GM10266 (cell line): Measurements from ENCODE around the gene SCGB1D4.
"Not testable (repeated sequence)": the region's sequence is repeated elsewhere in the genome, so short reads cannot be mapped to it uniquely, and the experiment has no call there.

Experiments used
- DNase-seq: peaks from one replicate; pipeline ENCODE4 v3.0.0; 2012; ENCODE audit errors: extremely low spot score
- CTCF ChIP-seq: IDR thresholded peaks from 2 replicates; pipeline ENCODE4 v1.5.1; 2012; ENCODE audit warnings: mild to moderate bottlenecking, low read depth; ENCODE audit not compliant: control insufficient read depth, insufficient read depth; ENCODE audit errors: missing control alignments

The SCGB1D4 gene

GRCh38 chr11:62298975-62299374, at the start of gene SCGB1D4:
Gene SCGB1D4, minus strand, starts transcription at chr11:62299075. Its CDS starts 65 bp downstream, at chr11:62299010.
- TF ChIP-seq CTCF: no peak
- no peak for DNase-seq

GRCh38 chr11:62345861-62346260, 47.0 kb upstream of the SCGB1D4 start:
- no peak for DNase-seq
- no peak for TF ChIP-seq CTCF

- no peak for TF ChIP-seq CTCF
- DNase-seq: no peak
These were observed 45.3 kb upstream of the SCGB1D4 start for GRCh38 chr11:62344210-62344609.

- not testable (repeated sequence) for DNase-seq
These were observed 44.8 kb upstream of the SCGB1D4 start for GRCh38 chr11:62343646-62344190.

- no peak for TF ChIP-seq CTCF
- no peak for DNase-seq
These were observed 42.7 kb upstream of the SCGB1D4 start for GRCh38 chr11:62341588-62341987.

- peak; percentile 61 for DNase-seq
- peak; percentile 73 for TF ChIP-seq CTCF
These were observed 41.5 kb upstream of the SCGB1D4 start for GRCh38 chr11:62340269-62340901.

- no peak for TF ChIP-seq CTCF
- DNase-seq: no peak
These were observed 39.3 kb upstream of the SCGB1D4 start for GRCh38 chr11:62338218-62338617.
